ENCODE results near the gene ITGA4. TPM values are rescaled to one million over a fixed set of nuclear protein-coding genes. Genes with fewer than 3 reads are reported as not detected.

The ITGA4 gene
- total and polyA plus RNA-seq, 2 of the 13 experiments (the other 11 are each of a cell fraction or from before 2014, with no cell fraction given) = not detected

- TF ChIP-seq PRDM4 (CRISPR knock-in tag; IDR thresholded peaks at IDR 0.05; ENCODE audit: borderline replicate concordance) (no peak), ZNF142 (CRISPR knock-in tag; IDR thresholded peaks at IDR 0.05) (no peak), ZNF660 (CRISPR knock-in tag; IDR thresholded peaks at IDR 0.05; ENCODE audit: borderline replicate concordance, low read depth) (no peak)
Measured at GRCh38 chr2:181526014-181526413, 68.8 kb downstream of the ITGA4 start (continued).

- 9% methylated on average over 6 of the region's 6 CpGs for WGBS (ENCODE audit: low lambda C conversion rate)
- FAIRE-seq (no peak), DNase-seq (ENCODE audit: low spot score) (no peak), ATAC-seq (no peak)
- Histone ChIP-seq H3K79me2 (ENCODE audit: insufficient read depth, low read length) (no peaks in the 10 kb centered on the region), H3K4me1 (ENCODE audit: insufficient read depth, low read length) (no peaks in the 10 kb centered on the region), H2AFZ (ENCODE audit: low read length) (no peak overlapping the region), H3K27ac (ENCODE audit: extremely low read length, insufficient read depth, low read length) (no peak overlapping the region), H4K20me1 (ENCODE audit: insufficient read depth, low read length) (no peaks in the 10 kb centered on the region), H3K4me3 (replicated peaks in 1 of 3; ENCODE audit: insufficient read depth in 1 of 3, low read depth in 2 of 3, low read length in 3 of 3) (no peak overlapping the region), H3K27me3 (ENCODE audit: control insufficient read depth in 1 of 2, insufficient read depth in 2 of 2, low read length in 2 of 2) (no peaks in the 10 kb centered on the region; a peak in 1 of 5 replicates), H3K36me3 (replicated peaks in 1 of 2; ENCODE audit: control insufficient read depth in 1 of 2, insufficient read depth in 2 of 2, low read length in 2 of 2) (no peaks in the 10 kb centered on the region), H3K4me2 (ENCODE audit: low read depth, low read length) (no peak overlapping the region), H3K9ac (ENCODE audit: insufficient read depth, low read depth, low read length) (no peak overlapping the region), H3K9me3 (ENCODE audit: low read length) (no peaks in the 10 kb centered on the region)
- in situ Hi-C loops (cut with HindIII; ENCODE audit: extremely low pct_ligation_motif_present, low pct_unique_long_range_greater_than_20kb) = no loop called here
- no TSS peak for BruUV-seq (replicated peaks)
- ChIA-PET POLR2A (no interaction called here), CTCF (ENCODE audit: low intra/inter-chr PET ratio, low total read pairs) (no interaction called here)
- TF ChIP-seq ATF7 (IDR thresholded peaks at IDR 0.05) (peak; percentile 63), ATF7 (CRISPR knock-in tag; IDR thresholded peaks at IDR 0.05) (no peak), CREB1 (IDR thresholded peaks at IDR 0.05) (peak; percentile 69), CREB1 (CRISPR knock-in tag; IDR thresholded peaks at IDR 0.05) (no peak), FOXM1 (CRISPR knock-in tag; IDR thresholded peaks at IDR 0.05) (no peak)
- intact Hi-C loops (cut with micrococcal nuclease; ENCODE audit: unreplicated experiment) = no loop called here
Measured at GRCh38 chr2:181527058-181527457, 69.9 kb downstream of the ITGA4 start.

Data from HepG2 (cell line).